Activated CD8-positive, alpha-beta T cell treated with anti-CD3 and anti-CD28 coated beads, Interleukin-2, amount 10 ng/mL, durations not matched to agents 7 days and 5 days (primary cell): ENCODE data around the gene NFIA. TPM values are rescaled to one million over a fixed set of nuclear protein-coding genes. Genes with fewer than 3 reads are reported as not detected.

Experiments
- ATAC-seq: fragments of 150-1000 bp; cut with Tn5 transposase; one replicate; pipeline ENCODE4 v1.10.0; 2021; ENCODE audit warnings: moderate library complexity
- CTCF ChIA-PET: fragments of 350-600 bp; sonication (Branson Sonifier 250); formaldehyde crosslinking; loops from one replicate; lab custom pipeline; 2021; ENCODE audit warnings: antibody characterized with exemption; lab: Charles Lee
- POLR2A ChIA-PET: fragments of 350-600 bp; sonication (Branson Sonifier 250); formaldehyde crosslinking; loops from one replicate; lab custom pipeline; 2021; ENCODE audit warnings: antibody characterized with exemption; lab: Charles Lee
- DNase-seq: peaks from one replicate; pipeline ENCODE4 v3.0.0-alpha.2; 2020
- H3K27ac Mint-ChIP-seq: one replicate; pipeline ENCODE4 v1.8.0; 2021; ENCODE audit warnings: mild to moderate bottlenecking, mixed read lengths
- H3K27me3 Mint-ChIP-seq: one replicate; pipeline ENCODE4 v1.8.0; 2021; ENCODE audit warnings: low read depth, mixed read lengths
- H3K36me3 Mint-ChIP-seq: one replicate; pipeline ENCODE4 v1.8.0; 2021; ENCODE audit warnings: low read depth, mixed read lengths
- H3K4me1 Mint-ChIP-seq: one replicate; pipeline ENCODE4 v1.8.0; 2021; ENCODE audit warnings: low read depth, mixed read lengths
- H3K4me3 Mint-ChIP-seq: one replicate; pipeline ENCODE4 v1.8.0; 2021; ENCODE audit warnings: mild to moderate bottlenecking, mixed read lengths
- H3K9me3 Mint-ChIP-seq: one replicate; pipeline ENCODE4 v1.8.0; 2022; ENCODE audit warnings: mixed read lengths; ENCODE audit not compliant: insufficient read depth
- total RNA-seq, 2 experiments: library from RNA; stranded (reverse); gene quantifications; one replicate each; pipeline ENCODE4 v1.2.3, GENCODE V29; 2021

NFIA gene
- total RNA-seq, 2 experiments from 2014 or later, result 0.66 to 0.78 TPM

DNA sequence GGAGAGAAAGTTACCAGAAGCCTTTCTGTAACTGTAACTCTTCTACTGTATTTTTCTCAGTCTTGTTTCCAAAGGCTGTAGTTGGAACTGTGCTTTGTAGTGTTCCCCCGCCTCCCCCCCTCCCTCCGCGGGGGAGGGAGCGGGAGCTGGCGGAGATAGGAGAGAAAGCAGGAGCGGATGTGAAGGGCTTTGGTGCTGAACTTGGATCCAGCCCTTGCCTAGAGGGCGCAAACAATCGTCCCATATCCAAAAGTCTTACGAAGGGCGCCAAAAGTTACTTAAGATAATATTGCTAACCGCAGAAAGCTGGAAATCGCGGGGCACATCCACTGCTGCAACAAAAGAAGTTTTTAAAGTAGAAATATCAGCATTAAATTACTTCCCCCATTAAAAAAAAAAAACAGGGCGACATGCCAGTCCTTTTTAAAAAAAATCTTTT, 2.4 kb upstream of the NFIA start:
- POLR2A ChIA-PET, result no interaction called here
- ATAC-seq (no peak), DNase-seq (no peak)
- Mint-ChIP-seq H3K27ac (no peak overlapping the region), H3K27me3 (peaks cover 46% of the 10 kb centered on the region), H3K9me3 (no peaks in the 10 kb centered on the region), H3K4me3 (no peak overlapping the region), H3K4me1 (peaks cover 44% of the 10 kb centered on the region), H3K36me3 (no peaks in the 10 kb centered on the region)
- CTCF ChIA-PET, result interaction anchor here (0.9 to 1.0 kb wide), 2 partner anchors 30 to 39 kb away, joined by 3 to 7 read pairs; no protein-coding TSS in a partner anchor

- ChIA-PET POLR2A (interaction anchor here (0.6 kb wide), 1 partner anchor 645 kb away, joined by 3 read pairs; no protein-coding TSS in a partner anchor), CTCF (interaction anchor here (0.8 to 1.7 kb wide), 4 partner anchors 10 to 508 kb away, joined by 3 to 7 read pairs (median 4); no protein-coding TSS in a partner anchor)
- H3K27me3 Mint-ChIP-seq, result peaks cover 48% of the 10 kb centered on the region
- no peaks in the 10 kb centered on the region for H3K36me3 Mint-ChIP-seq
- H3K4me1 Mint-ChIP-seq, result peaks cover 44% of the 10 kb centered on the region
- no peaks in the 10 kb centered on the region for H3K9me3 Mint-ChIP-seq
- peak overlapping the region; percentile 19 for H3K4me3 Mint-ChIP-seq
- DNase-seq (no peak), ATAC-seq (no peak)
- H3K27ac Mint-ChIP-seq, result no peak overlapping the region
These were observed 1.8 kb upstream of the NFIA start for GRCh38 chr1:61080413-61081143.

GRCh38 chr1:61081144-61081685, 1.1 kb upstream of the NFIA start:
- H3K9me3 Mint-ChIP-seq, result no peaks in the 10 kb centered on the region
- ChIA-PET POLR2A (interaction anchor here (0.6 kb wide), 1 partner anchor 644 kb away, joined by 3 read pairs; no protein-coding TSS in a partner anchor), CTCF (interaction anchor here (0.8 to 1.8 kb wide), 3 partner anchors 10 to 507 kb away, joined by 3 to 9 read pairs (median 4); no protein-coding TSS in a partner anchor)
- no peaks in the 10 kb centered on the region for H3K36me3 Mint-ChIP-seq
- peaks cover 51% of the 10 kb centered on the region for H3K27me3 Mint-ChIP-seq
- no peak overlapping the region for H3K27ac Mint-ChIP-seq
- DNase-seq, result no peak
- peak overlapping the region; percentile 60 for H3K4me3 Mint-ChIP-seq
- ATAC-seq, result no peak
- peaks cover 43% of the 10 kb centered on the region for H3K4me1 Mint-ChIP-seq

GRCh38 chr1:61081686-61082310, 563 bp upstream of the NFIA start:
- CTCF ChIA-PET, result interaction anchor here (0.8 to 1.8 kb wide), 3 partner anchors 11 to 507 kb away, joined by 3 to 9 read pairs (median 4); no protein-coding TSS in a partner anchor
- DNase-seq, result peak; percentile 36
- H3K4me3 Mint-ChIP-seq, result peak overlapping the region; percentile 60
- H3K4me1 Mint-ChIP-seq, result peaks cover 38% of the 10 kb centered on the region
- H3K9me3 Mint-ChIP-seq, result no peaks in the 10 kb centered on the region
- H3K27ac Mint-ChIP-seq, result no peak overlapping the region
- peaks cover 54% of the 10 kb centered on the region for H3K27me3 Mint-ChIP-seq
- no peaks in the 10 kb centered on the region for H3K36me3 Mint-ChIP-seq
- POLR2A ChIA-PET, result no interaction called here
- ATAC-seq, result no peak

- Mint-ChIP-seq H3K27ac (no peak overlapping the region), H3K4me1 (peaks cover 34% of the 10 kb centered on the region), H3K4me3 (peak overlapping the region; percentile 75), H3K27me3 (peaks cover 55% of the 10 kb centered on the region), H3K9me3 (no peaks in the 10 kb centered on the region), H3K36me3 (no peaks in the 10 kb centered on the region)
- ChIA-PET CTCF (interaction anchor here (1.8 kb wide), 1 partner anchor 33 kb away, joined by 9 read pairs; no protein-coding TSS in a partner anchor), POLR2A (no interaction called here)
- ATAC-seq (peak; percentile 45), DNase-seq (no peak)
These were observed 849 bp downstream of the NFIA start for GRCh38 chr1:61083013-61083806.

DNA sequence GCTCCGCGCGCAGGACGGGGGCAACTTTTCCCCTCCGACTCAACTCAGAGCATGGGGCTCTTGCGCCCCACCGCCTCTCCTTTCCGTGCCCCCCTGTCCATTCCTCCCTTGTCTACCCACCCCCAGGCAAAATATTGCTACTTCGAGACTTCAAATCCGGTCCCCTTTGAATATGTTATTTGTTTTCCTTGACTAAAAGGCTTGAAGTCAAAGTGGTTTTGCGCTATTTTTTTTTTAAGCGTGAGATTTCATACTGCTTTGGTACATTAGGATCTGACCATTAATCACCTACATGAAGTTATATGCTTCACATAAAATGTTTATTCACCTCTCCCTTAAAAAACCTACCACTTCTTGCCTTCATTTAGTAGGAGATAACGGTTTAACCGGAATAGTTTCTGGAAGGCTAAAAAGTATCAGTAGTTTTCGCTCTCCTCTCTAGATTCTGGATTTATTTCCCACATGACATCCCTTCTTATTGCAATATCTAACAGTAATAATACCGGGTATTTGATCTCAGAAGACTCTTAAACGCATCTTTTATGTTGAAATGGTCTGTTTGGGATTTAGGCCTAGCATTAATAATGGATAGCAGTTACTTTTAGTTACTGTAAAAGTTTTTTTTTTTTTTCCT, 1.6 kb downstream of the NFIA start:
- CTCF ChIA-PET, result interaction anchor here (2.4 kb wide), 1 partner anchor 33 kb away, joined by 8 read pairs; no protein-coding TSS in a partner anchor
- ATAC-seq, result no peak
- H3K36me3 Mint-ChIP-seq, result no peaks in the 10 kb centered on the region
- peak overlapping the region; percentile 55 for H3K27ac Mint-ChIP-seq
- H3K9me3 Mint-ChIP-seq, result no peaks in the 10 kb centered on the region
- H3K27me3 Mint-ChIP-seq, result peaks cover 55% of the 10 kb centered on the region
- DNase-seq, result no peak
- peak overlapping the region; percentile 73 for H3K4me3 Mint-ChIP-seq
- H3K4me1 Mint-ChIP-seq, result peaks cover 26% of the 10 kb centered on the region
- POLR2A ChIA-PET, result interaction anchor here (0.6 kb wide), 1 partner anchor 77 kb away, joined by 4 read pairs; no protein-coding TSS in a partner anchor

GRCh38 chr1:61084491-61085031, 2.2 kb downstream of the NFIA start:
- ATAC-seq, result no peak
- no peak overlapping the region for H3K27ac Mint-ChIP-seq
- no peaks in the 10 kb centered on the region for H3K9me3 Mint-ChIP-seq
- H3K36me3 Mint-ChIP-seq, result no peaks in the 10 kb centered on the region
- peaks cover 51% of the 10 kb centered on the region for H3K27me3 Mint-ChIP-seq
- CTCF ChIA-PET, result interaction anchor here (2.4 kb wide), 1 partner anchor 34 kb away, joined by 8 read pairs; no protein-coding TSS in a partner anchor
- peak overlapping the region; percentile 73 for H3K4me3 Mint-ChIP-seq
- H3K4me1 Mint-ChIP-seq, result peaks cover 24% of the 10 kb centered on the region
- POLR2A ChIA-PET, result interaction anchor here (0.6 kb wide), 2 partner anchors 76 to 1453 kb away, joined by 3 to 4 read pairs; no protein-coding TSS in a partner anchor
- no peak for DNase-seq

DNA sequence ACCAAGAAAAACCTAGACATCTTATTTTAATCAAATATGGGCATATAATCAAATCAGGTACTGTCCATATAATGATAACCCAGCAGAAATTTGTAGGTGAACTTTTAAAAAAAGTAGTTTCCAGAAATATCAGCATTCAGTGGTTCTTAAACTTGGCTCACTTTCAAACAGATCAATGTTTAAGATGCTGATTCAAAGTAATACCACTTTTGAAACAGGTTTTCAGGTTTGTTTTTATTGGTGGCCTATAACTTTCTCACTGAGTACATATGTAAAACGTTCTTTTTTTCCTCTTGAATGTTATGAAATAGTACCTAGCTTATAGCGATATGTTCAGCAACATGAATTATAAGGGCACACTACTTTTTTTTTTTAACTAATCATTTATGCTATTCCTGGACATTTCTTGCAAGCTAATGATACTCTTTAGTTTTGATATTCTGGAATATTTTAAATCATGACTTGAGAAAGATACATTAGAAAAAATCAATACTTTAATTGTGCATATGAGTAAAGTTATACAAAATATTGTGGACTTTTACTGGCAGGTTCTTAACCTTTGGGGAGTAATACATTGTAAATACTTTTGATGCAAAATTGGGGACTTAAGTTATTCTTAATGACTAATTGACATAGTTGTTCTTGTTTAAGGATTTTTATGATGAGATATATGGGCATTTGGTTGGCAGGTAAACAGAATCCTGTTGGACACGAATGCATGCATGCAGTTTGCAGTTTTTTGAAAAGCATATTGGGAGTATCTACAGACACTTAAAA, 3.0 kb downstream of the NFIA start:
- POLR2A ChIA-PET, result no interaction called here
- Mint-ChIP-seq H3K4me3 (no peak overlapping the region), H3K9me3 (no peaks in the 10 kb centered on the region), H3K27me3 (peaks cover 44% of the 10 kb centered on the region), H3K36me3 (no peaks in the 10 kb centered on the region), H3K27ac (no peak overlapping the region), H3K4me1 (peaks cover 16% of the 10 kb centered on the region)
- DNase-seq (no peak), ATAC-seq (no peak)
- CTCF ChIA-PET, result interaction anchor here (0.8 to 2.4 kb wide), 2 partner anchors 35 to 43 kb away, joined by 3 to 8 read pairs; no protein-coding TSS in a partner anchor

GRCh38 chr1:61085983-61086644, 3.8 kb downstream of the NFIA start:
- ChIA-PET POLR2A (no interaction called here), CTCF (interaction anchor here (0.8 to 2.4 kb wide), 2 partner anchors 35 to 44 kb away, joined by 3 to 8 read pairs; no protein-coding TSS in a partner anchor)
- Mint-ChIP-seq H3K27me3 (peaks cover 38% of the 10 kb centered on the region), H3K4me3 (no peak overlapping the region), H3K36me3 (no peaks in the 10 kb centered on the region), H3K27ac (no peak overlapping the region), H3K4me1 (peaks cover 9% of the 10 kb centered on the region), H3K9me3 (no peaks in the 10 kb centered on the region)
- DNase-seq, result no peak
- ATAC-seq, result no peak
